ENCODE results near the gene CACNG1. TPM values are rescaled to one million over a fixed set of nuclear protein-coding genes. Genes with fewer than 3 reads are reported as not detected.
A peak's percentile ranks its signal among the peaks of the same experiment; 100 is the strongest.

CACNG1 gene
- polyA plus RNA-seq, 1 of the 3 experiments (the other 2 are of a cell fraction): not detected

DNA sequence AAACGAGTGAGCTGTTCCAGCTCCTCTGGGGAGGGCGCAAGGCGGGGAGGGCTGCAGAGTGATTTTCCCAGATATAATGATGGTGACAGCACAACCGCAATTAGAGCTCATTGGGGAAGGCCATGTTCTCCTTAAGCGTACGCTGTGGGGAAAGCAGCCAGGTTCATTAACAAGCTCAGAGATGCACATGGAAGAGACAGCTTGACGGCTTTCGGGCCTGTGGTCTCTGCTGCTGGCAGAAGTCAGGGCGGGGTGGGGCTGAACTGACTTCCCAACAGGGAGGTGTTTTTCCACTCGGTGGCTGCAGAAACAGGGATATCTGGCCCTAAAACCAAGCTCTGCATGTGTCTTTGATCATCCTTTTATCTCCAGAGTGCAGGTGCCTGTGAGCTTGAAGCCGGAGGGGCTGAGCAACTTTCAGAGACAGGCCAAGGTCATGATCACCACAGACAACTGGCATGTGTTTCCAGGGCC, 24.0 kb upstream of the CACNG1 start:
- Histone ChIP-seq H3K4me2 (no peak overlapping the region), H2AFZ (ENCODE audit: low read depth) (no peak overlapping the region), H4K20me1 (ENCODE audit: insufficient read depth) (no peaks in the 10 kb centered on the region), H3K27me3 (ENCODE audit: insufficient read depth) (no peaks in the 10 kb centered on the region), H3K4me1 (ENCODE audit: control insufficient read depth in 1 of 2, insufficient read depth in 2 of 2, low read depth in 1 of 2, low read length in 1 of 2) (peaks cover 0 to 72% of the 10 kb centered on the region in 2 experiments; a peak in 2 of 4 replicates), H3K4me3 (ENCODE audit: low read depth in 2 of 2, low read length in 1 of 2) (no peak overlapping the region), H3K9ac (no peak overlapping the region), H3K9me3 (no peaks in the 10 kb centered on the region), H3F3A (replicated peaks; ENCODE audit: insufficient read depth) (no peaks in the 10 kb centered on the region), H3K27ac (ENCODE audit: low read depth in 2 of 2, low read length in 1 of 2) (peak overlapping the region in 1 of 2 experiments; percentile 99; a peak in 2 of 4 replicates), H3K36me3 (replicated peaks in 1 of 2; ENCODE audit: control insufficient read depth in 1 of 2, insufficient read depth in 2 of 2, low read length in 1 of 2) (no peaks in the 10 kb centered on the region), H3K9me2 (no peaks in the 10 kb centered on the region), H3K79me2 (ENCODE audit: insufficient read depth) (no peaks in the 10 kb centered on the region)
- CTCF ChIA-PET: interaction anchor here (0.6 to 4.7 kb wide), 18 partner anchors 43 to 293 kb away, joined by 3 to 39 read pairs (median 4); no protein-coding TSS in a partner anchor
- 73% methylated on average over 11 of the region's 11 CpGs for WGBS (ENCODE audit: low lambda C conversion rate)
- POLR2A ChIA-PET: interaction anchor here (0.6 to 5.5 kb wide), 21 partner anchors 11 to 201 kb away, joined by 3 to 125 read pairs (median 5); partner anchors contain the start of gene CACNG4
- TF ChIP-seq MXI1 (IDR thresholded peaks at IDR 0.05; ENCODE audit: low read depth, low read length): peak; percentile 97
- TF ChIP-seq, protein P1, sequence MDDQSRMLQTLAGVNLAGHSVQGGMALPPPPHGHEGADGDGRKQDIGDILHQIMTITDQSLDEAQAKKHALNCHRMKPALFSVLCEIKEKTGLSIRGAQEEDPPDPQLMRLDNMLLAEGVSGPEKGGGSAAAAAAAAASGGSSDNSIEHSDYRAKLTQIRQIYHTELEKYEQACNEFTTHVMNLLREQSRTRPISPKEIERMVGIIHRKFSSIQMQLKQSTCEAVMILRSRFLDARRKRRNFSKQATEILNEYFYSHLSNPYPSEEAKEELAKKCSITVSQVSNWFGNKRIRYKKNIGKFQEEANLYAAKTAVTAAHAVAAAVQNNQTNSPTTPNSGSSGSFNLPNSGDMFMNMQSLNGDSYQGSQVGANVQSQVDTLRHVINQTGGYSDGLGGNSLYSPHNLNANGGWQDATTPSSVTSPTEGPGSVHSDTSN (IDR thresholded peaks at IDR 0.05): no peak
- TF ChIP-seq, protein P2, sequence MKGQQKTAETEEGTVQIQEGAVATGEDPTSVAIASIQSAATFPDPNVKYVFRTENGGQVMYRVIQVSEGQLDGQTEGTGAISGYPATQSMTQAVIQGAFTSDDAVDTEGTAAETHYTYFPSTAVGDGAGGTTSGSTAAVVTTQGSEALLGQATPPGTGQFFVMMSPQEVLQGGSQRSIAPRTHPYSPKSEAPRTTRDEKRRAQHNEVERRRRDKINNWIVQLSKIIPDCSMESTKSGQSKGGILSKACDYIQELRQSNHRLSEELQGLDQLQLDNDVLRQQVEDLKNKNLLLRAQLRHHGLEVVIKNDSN (IDR thresholded peaks at IDR 0.05; ENCODE audit: borderline replicate concordance, low read depth): no peak
- TF ChIP-seq FOSL2 (IDR thresholded peaks at IDR 0.05; ENCODE audit: borderline replicate concordance, low read depth): no peak
- no peak for TF ChIP-seq CTCF (IDR thresholded peaks at IDR 0.05)
- TF ChIP-seq CHD2 (IDR thresholded peaks at IDR 0.05; ENCODE audit: low read length, partially characterized antibody): peak; percentile 92
- TF ChIP-seq USF2 (IDR thresholded peaks at IDR 0.05; ENCODE audit: borderline replicate concordance, low read depth, low read length): no peak
- peak; percentile 13; the same call in 1 of the 2 replicates for TF ChIP-seq SMC3 (IDR thresholded peaks at IDR 0.05; ENCODE audit: low read depth, low read length)
- TF ChIP-seq JUND (IDR thresholded peaks at IDR 0.05): no peak
- TF ChIP-seq GABPA (IDR thresholded peaks at IDR 0.05; ENCODE audit: low read depth): no peak
- TF ChIP-seq TCF12 (IDR thresholded peaks at IDR 0.05): no peak
- no peak for TF ChIP-seq MEF2A (IDR thresholded peaks at IDR 0.05; ENCODE audit: borderline replicate concordance, low read depth)
- TF ChIP-seq RCOR1 (IDR thresholded peaks at IDR 0.05; ENCODE audit: low read length): peak; percentile 88
- TF ChIP-seq GATA2 (CRISPR knock-in tag; IDR thresholded peaks at IDR 0.05): peak; percentile 98
- TF ChIP-seq REST (IDR thresholded peaks at IDR 0.05; ENCODE audit: low read depth, low read length): no peak
- peak; percentile 95 for TF ChIP-seq FOXJ3 (CRISPR knock-in tag; IDR thresholded peaks at IDR 0.05)
- TF ChIP-seq EP300 (IDR thresholded peaks at IDR 0.05; ENCODE audit: borderline replicate concordance in 1 of 2, low read depth in 1 of 2, low read length in 1 of 2): peak in 1 of 2 experiments; percentile 100; a peak in 2 of 4 replicates
- peak; percentile 36; the same call in 1 of the 2 replicates for TF ChIP-seq RAD21 (IDR thresholded peaks at IDR 0.05; ENCODE audit: low read length)
- DNase-seq: peak; percentile 88
